ENCODE results near the gene CCRL2. TPM values are rescaled to one million over a fixed set of nuclear protein-coding genes. Genes with fewer than 3 reads are reported as not detected.

Gene CCRL2
- total RNA-seq, 2 donors from 2014 or later, result 0.41 to 4.4 TPM

DNA sequence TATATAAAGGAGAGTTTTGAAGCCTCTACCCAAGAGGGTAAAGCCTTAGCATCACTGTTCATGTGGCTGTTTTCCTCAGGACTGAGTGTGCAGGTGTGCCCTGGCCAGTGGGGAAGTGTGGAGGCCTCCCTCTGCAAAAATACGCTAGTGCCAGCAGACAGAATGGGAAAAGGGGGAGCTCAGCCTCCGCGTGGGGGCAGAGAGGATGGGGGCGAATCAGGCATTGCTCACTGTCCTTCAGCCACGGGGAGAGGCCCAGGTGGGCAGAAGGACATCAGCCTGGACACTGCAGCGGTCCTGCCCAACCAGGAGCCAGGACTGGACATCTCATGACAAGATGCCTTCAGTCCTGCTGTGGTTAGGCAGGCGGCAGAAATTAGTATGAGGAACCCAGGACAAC lies 47.5 kb downstream of the CCRL2 start:
- H3K27me3 ChIP-seq (replicated peaks; ENCODE audit: insufficient read depth), result no peaks in the 10 kb centered on the region
- DNase-seq (ENCODE audit: low spot score) (no peak), ATAC-seq (ENCODE audit: insufficient number of reproducible peaks, low FRiP score, low read depth) (no peak)
- no peak overlapping the region for H3K4me3 ChIP-seq
- H3K9me3 ChIP-seq, result no peaks in the 10 kb centered on the region
- no peak for TF ChIP-seq CTCF (IDR thresholded peaks at IDR 0.05)
- no peaks in the 10 kb centered on the region for H3K36me3 ChIP-seq
- no peaks in the 10 kb centered on the region for H3K4me1 ChIP-seq (ENCODE audit: control insufficient read depth in 1 of 2, low read depth in 2 of 2)
- no peak overlapping the region for H3K27ac ChIP-seq

DNA sequence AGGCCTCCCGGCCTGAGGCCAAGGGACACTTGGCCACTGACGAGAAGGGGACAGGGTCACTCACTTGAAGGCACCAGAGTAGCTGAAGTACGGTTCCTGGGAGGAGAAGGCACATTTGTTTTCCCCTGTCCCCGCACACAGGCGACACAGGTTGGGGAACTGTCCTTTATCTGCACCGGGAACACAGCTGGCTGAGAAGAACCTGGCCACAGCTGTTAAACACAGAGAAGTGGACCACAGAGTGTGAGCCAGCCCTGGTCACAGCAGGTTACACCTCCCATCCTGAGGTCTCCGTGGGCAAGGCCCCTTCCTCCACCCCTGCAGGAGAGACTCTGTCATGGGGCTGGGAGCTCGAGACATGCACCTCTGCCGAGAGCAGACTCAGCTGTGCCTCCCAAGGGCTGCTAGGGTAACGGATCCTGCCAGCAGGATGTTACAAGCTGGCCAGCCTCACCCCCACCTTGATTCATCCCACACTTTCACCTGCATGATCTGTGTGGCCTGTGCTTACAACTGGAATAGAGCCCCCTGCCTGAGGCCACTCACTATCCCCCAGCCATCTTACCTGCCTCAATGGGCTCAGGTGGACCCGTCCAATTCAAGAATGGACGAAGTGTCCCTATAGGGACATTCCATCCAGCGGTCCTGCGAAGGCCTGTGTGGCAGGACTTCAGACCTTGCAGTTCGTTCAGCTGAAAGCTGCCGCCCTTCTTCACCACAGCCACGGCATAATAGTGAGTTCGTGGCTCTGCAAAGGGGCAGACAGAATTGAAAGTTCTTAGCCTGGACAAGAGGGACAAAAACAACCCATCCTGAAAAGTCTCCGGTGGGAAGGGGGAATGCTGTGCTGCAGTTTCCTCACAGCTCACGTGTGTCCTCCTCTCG lies 48.4 kb downstream of the CCRL2 start:
- H3K36me3 ChIP-seq, result no peaks in the 10 kb centered on the region
- H3K4me1 ChIP-seq (ENCODE audit: control insufficient read depth in 1 of 2, low read depth in 2 of 2), result no peaks in the 10 kb centered on the region
- no peak for TF ChIP-seq CTCF (IDR thresholded peaks at IDR 0.05)
- ATAC-seq (ENCODE audit: insufficient number of reproducible peaks, low FRiP score, low read depth), result no peak
- no peak overlapping the region for H3K4me3 ChIP-seq
- no peak for DNase-seq (ENCODE audit: low spot score)
- no peak overlapping the region for H3K27ac ChIP-seq
- H3K9me3 ChIP-seq, result no peaks in the 10 kb centered on the region
- no peaks in the 10 kb centered on the region for H3K27me3 ChIP-seq (replicated peaks; ENCODE audit: insufficient read depth)

DNA sequence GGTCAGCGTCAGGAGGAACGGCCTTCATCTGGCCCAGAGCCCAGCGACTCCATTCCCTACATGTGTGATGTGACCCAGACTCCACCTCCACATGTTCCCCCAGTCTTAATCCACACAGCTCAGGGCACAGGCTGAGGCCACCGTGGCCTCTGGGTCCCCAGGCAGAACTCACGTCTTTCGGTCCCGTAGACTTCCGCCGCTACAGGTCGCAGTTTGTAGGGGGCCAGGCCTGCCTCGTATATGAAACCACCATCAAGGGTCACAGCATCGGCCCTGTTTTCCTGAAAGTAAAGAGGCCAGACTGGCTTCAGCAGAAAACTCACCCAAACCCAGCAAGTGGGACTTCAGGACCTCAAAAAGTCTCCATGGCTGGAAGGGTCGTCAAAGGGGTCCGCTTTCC lies 49.1 kb downstream of the CCRL2 start:
- DNase-seq (ENCODE audit: low spot score), result no peak
- Histone ChIP-seq H3K4me1 (ENCODE audit: control insufficient read depth in 1 of 2, low read depth in 2 of 2) (no peaks in the 10 kb centered on the region), H3K9me3 (no peaks in the 10 kb centered on the region), H3K27me3 (replicated peaks; ENCODE audit: insufficient read depth) (no peaks in the 10 kb centered on the region), H3K27ac (no peak overlapping the region), H3K4me3 (no peak overlapping the region), H3K36me3 (no peaks in the 10 kb centered on the region)
- TF ChIP-seq CTCF (IDR thresholded peaks at IDR 0.05), result no peak
- no peak for ATAC-seq (ENCODE audit: insufficient number of reproducible peaks, low FRiP score, low read depth)

Other genes with a start within 250 kb of the CCRL2 start
- 10 to 100 TPM; 10.0 to 27.7 TPM for gene CCR1, start 198.9 kb upstream of the CCRL2 start, total RNA-seq
- not detected for gene CCR3, start 164.8 kb upstream of the CCRL2 start, total RNA-seq
- 1 to 10 TPM in 1 of 2 donors, under 1 TPM in 1; 0.41 to 8.2 TPM for gene CCR2, start 53.1 kb upstream of the CCRL2 start, total RNA-seq
- 1 to 10 TPM in 1 of 2 donors, under 1 TPM in 1; 0.95 to 3.6 TPM for gene CCR5, start 36.3 kb upstream of the CCRL2 start, total RNA-seq
- gene LTF, start 57.6 kb downstream of the CCRL2 start, total RNA-seq, result 1 to 10 TPM in 1 of 2 donors, under 1 TPM in 1; 0.28 to 3.0 TPM
- gene RTP3, start 90.7 kb downstream of the CCRL2 start, total RNA-seq, result not detected
- under 1 TPM; under 0.01 to 0.42 TPM for gene LRRC2, start 159.0 kb downstream of the CCRL2 start, total RNA-seq
- not detected for gene FAM240A, start 205.3 kb downstream of the CCRL2 start, total RNA-seq

All from thoracic aorta (tissue), 2 donors.